HG02763 (cell line): ENCODE results near the gene CACUL1.
"Not testable (repeated sequence)": the region's sequence is repeated elsewhere in the genome, so short reads cannot be mapped to it uniquely, and the experiment has no call there.

Experiments used
- ATAC-seq: cut with Tn5 transposase; IDR thresholded peaks from one replicate; pipeline ENCODE4 v1.9.1; 2021; ENCODE audit warnings: mild to moderate bottlenecking, moderate library complexity; ENCODE audit not compliant: unreplicated experiment

CACUL1 gene

DNA sequence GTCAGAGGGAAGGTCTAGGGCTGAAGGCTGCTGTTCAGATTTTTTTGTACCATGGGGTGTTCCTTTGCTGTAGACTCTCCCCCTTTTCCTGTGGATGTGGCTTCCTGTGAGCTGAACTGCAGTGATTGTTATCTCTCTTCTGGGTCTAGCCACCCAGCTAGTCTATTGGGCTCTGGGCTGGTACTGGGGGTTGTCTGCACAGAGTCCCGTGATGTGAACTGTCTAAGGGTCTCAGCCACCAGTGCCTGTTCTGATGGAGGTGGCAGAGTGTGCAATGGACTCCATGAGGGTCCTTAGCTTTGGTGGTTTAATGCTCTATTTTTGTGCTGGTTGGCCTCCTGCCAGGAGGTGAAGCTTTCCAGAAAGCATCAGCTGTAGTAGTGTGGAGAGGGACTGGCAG lies 96.6 kb downstream of the CACUL1 start:
- ATAC-seq = not testable (repeated sequence)

DNA sequence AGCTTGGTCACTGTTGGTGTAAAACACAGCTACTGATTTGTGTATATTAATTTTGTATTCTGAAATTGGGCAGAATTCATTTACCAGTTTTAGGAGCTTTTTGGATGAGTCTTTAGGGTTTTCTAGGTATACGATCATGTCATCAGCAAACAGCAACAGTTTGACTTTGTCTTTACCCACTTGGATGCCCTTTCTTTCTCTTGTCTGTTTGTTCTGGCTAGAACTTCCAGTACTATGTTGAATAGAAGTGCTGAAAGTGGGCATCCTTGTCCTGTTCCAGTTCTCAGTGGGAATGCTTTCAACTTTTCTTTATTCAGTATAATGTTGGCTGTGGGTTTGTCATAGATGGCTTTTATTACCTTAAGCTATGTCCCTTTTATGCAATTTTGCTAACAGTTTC lies 109.5 kb downstream of the CACUL1 start:
- not testable (repeated sequence) for ATAC-seq

DNA sequence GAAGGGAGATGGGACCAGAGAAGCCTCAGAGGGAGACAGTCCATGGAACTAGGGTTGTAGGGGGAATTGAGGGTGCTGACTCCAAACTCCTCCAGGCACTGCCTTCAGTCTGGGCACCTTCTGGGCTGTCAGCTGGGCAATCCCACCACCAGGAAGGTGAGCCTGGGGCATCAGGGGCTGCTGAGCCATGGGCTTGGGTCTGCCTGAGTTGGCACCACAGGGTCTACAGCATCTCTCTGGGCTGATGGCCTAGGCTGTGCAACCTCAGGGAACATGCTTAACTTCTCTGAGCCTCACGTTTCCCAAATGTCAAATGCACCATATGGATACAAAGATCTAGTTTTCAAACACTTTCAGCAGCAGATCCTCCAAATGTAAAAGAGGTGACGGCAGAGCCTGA lies 112.5 kb downstream of the CACUL1 start:
- ATAC-seq = no peak

DNA sequence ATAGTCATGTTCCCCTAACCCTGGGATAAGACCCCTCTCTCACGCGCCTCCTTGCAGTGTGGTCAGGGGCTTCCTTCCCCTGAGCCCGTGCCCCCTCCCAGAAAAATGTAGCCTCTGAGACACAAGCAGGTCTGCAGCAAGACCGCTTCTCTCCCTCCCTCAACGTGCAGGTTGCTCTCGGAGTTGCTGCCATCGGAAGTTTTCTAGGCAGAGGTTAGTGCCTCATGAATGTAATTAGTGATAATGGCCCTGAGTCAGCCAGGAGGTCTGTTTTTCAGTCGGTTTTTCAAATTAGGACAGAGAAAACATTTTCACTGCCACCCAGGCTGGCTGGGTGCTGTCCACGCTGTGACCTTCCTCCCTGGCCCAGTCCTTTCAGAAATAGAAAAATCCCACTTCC lies 116.1 kb downstream of the CACUL1 start:
- ATAC-seq = no peak

DNA sequence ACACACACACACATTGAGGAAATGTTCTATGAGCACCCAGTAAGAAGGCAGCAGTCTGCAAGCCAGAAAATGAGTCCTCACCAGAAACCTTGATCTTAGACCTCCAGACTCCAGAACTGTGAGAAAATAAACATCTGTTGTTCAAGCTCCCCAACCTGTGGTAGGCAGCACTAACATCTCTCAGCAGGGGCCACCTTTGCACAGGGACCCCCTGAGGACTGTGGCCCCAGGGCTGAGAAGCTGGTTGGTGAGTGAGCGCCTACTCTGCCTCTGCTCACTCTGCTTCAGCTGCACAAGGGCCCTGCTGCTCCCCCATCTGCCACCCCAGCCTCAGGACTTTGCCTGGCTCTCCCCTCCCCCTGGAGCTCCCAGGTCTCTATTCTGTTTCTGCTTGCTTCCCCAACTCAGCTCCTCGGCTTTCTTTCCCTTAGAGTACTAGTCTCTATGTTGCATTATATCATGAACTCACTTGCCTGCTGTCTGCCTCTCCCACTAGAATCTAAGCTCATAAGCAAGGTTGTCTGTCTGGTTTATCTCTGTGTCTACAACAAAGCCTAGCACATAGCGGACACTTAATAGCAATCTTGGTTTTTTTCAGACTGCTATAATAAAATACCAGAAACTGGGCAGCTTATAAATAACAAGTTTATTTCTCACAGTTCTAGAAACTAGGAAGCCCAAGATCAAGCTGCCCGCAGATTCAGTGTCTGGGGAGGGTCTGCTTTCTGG lies 118.9 kb downstream of the CACUL1 start:
- ATAC-seq = no peak

DNA sequence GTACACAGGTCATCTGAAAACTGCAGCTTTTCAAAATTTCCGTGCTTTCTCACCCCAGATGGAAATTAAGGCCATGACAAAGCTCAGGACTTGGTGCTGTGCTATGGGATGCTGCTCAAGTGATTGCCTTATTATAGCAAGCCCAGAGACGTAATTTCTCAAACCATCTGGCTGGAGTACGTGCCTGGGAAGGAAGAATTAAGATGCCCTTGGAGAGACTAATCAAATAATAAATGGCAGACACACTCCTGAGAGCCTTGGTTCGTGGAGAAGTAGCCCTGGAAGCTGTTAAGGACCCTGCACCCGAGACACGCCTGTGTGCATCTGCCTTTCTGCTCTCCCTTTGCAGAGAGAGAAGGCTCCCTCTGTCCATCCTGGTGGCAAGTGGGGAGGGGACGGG lies 121.0 kb downstream of the CACUL1 start:
- ATAC-seq = no peak

DNA sequence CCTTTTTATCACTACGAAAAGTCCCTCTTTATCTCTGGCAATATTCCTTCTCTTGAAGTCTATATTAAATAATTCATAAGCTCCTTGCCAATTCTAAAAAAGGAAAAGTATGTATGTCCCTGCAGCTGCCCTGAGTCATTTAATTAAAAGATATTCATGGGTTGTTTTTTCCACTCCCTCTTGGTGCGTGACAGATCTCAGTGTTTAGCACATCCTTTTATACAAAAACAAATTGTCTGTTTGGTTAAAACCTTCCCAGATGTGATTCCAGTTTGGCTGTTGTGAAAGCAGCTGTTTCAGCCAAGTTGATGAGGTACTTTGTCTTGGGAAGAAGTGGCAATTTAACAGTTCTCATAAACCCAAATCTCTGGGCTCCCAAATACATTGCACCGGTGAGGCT lies 125.6 kb downstream of the CACUL1 start:
- ATAC-seq = no peak

DNA sequence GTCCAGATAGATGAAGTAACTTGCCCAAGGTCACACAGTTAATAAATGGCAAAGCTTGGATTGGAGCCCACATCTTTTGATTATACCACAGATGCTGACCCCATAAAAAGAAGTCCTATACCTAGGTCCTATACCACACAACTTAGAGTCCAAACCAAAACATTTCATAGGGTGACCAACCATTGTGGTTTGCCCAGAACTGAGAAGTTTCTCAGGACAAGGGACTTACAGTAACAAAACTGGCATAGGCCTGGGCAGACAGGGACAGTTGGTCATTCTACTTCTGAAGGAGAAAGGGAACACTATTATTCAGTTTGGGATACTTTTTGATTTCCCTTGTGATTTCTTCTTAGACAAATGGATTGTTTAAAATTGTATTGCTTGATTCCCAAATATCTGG lies 126.4 kb downstream of the CACUL1 start:
- ATAC-seq = no peak

DNA sequence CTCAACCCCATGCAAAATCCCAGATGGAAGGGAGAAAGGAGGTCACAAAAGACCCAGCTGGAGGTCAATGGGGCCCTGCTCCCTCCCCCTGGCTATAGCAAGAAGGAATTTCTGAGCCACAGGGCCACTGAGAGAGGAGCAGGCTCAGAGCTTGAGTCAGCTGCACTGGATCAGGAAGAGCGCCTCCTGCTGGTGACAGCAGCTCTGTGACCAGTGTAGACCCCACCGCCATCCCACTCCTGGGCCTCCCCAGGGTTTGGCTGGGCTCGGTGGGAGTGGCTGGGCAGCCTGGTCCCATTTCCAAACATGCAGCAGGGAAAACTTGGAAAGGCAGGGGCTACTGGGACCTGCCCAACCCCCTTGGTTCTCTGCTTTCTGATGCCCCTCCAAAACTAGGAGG lies 127.8 kb downstream of the CACUL1 start:
- no peak for ATAC-seq
